Thyroid gland (tissue), 4 donors: Measurements from ENCODE around the gene C1QL1.

Experiments
- POLR2A ChIP-seq, 2 donors: fragments of 450-650 bp; IDR thresholded peaks; one replicate each; pipeline ENCODE4 v1.6.1; 2017; ENCODE audit warnings: antibody characterized with exemption in 2 of 2, mild to moderate bottlenecking in 2 of 2, moderate library complexity in 1 of 2
- TF ChIP-seq, protein P1 (sequence below), 6 experiments: fragments of 200-600 bp in 3 of 6; fragments of 450-650 bp in 3 of 6; sonication (generic) in 3 of 6; IDR thresholded peaks; one replicate each; pipeline ENCODE4 v1.5.1; 2016 to 2019; ENCODE audit warnings: antibody characterized with exemption in 6 of 6, mild to moderate bottlenecking in 2 of 6, inconsistent platforms in 1 of 6, moderate library complexity in 1 of 6

DNA sequence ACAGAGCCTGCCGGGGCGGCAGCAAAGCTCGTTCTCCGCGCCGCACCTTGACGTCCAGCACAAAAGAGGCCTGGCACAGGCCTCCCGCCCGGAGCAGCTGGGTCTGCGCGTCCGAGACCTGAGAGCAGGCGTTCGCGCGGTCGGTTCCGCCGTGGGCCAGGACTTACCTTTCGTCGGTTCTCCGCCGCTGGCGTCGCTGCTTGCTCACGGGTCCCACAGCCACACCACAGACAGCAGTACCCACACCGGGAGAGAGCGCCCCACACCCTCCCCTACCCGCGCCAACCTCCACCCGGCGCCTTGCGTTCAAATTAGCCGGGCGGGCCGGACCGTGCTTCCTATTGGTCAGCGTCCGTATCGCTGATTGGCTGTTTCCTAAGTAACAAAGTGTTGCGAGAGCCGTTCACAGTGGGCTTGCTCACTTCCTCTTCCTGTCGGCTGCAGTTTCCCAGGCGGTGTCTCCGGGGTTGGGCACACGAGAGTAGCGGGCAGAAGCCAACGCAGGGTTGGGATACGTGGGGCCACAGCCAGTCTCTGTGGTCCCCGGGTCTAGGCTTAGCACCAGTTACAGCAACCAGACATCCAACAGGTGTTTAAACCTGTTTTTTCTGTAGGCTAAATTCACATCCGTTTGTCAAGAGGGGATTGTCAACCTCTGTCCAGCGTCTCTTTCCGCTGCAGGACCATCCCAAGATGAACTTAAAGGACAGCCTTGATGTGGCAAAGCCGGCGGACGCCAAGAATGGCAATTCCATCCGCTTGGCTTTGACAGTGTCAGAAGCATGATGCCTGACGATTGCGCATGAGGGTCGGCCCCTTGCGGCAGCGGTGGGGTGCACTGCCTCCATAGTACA lies 20.4 kb downstream of the C1QL1 start, which contains the start of gene KIF18B:
- TF ChIP-seq, protein P1, sequence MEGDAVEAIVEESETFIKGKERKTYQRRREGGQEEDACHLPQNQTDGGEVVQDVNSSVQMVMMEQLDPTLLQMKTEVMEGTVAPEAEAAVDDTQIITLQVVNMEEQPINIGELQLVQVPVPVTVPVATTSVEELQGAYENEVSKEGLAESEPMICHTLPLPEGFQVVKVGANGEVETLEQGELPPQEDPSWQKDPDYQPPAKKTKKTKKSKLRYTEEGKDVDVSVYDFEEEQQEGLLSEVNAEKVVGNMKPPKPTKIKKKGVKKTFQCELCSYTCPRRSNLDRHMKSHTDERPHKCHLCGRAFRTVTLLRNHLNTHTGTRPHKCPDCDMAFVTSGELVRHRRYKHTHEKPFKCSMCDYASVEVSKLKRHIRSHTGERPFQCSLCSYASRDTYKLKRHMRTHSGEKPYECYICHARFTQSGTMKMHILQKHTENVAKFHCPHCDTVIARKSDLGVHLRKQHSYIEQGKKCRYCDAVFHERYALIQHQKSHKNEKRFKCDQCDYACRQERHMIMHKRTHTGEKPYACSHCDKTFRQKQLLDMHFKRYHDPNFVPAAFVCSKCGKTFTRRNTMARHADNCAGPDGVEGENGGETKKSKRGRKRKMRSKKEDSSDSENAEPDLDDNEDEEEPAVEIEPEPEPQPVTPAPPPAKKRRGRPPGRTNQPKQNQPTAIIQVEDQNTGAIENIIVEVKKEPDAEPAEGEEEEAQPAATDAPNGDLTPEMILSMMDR (IDR thresholded peaks at IDR 0.05), result peak in 1 of 6 experiments; percentile 3
- peak; percentile 16 to 73 for TF ChIP-seq POLR2A (IDR thresholded peaks at IDR 0.05)
